ENCODE data around the gene SOX10.

SOX10 gene

GRCh38 chr22:38016182-38017151, 32.1 kb upstream of the SOX10 start:
- DNase-seq (ENCODE audit: low read depth in 1 of 2, low spot score in 1 of 2): no peak

GRCh38 chr22:38014083-38014482, 29.7 kb upstream of the SOX10 start:
- no peak for DNase-seq (ENCODE audit: low read depth in 1 of 2, low spot score in 1 of 2)

- no peak for DNase-seq (ENCODE audit: low read depth in 1 of 2, low spot score in 1 of 2)
These were observed 28.3 kb upstream of the SOX10 start for GRCh38 chr22:38012604-38013072.

- DNase-seq (ENCODE audit: low read depth in 1 of 2, low spot score in 1 of 2): no peak
These were observed 24.8 kb upstream of the SOX10 start for GRCh38 chr22:38009000-38009806.

GRCh38 chr22:38007330-38007902, 23.1 kb upstream of the SOX10 start:
- no peak for DNase-seq (ENCODE audit: low read depth in 1 of 2, low spot score in 1 of 2)

GRCh38 chr22:38006906-38007305, 22.6 kb upstream of the SOX10 start:
- no peak for DNase-seq (ENCODE audit: low read depth in 1 of 2, low spot score in 1 of 2)

- no peak for DNase-seq (ENCODE audit: low read depth in 1 of 2, low spot score in 1 of 2)
These were observed 21.6 kb upstream of the SOX10 start for GRCh38 chr22:38005943-38006342.

- no peak for DNase-seq (ENCODE audit: low read depth in 1 of 2, low spot score in 1 of 2)
These were observed 15.4 kb upstream of the SOX10 start for GRCh38 chr22:37999640-38000272.

- no peak for DNase-seq (ENCODE audit: low read depth in 1 of 2, low spot score in 1 of 2)
These were observed 14.9 kb upstream of the SOX10 start for GRCh38 chr22:37999236-37999635.

GRCh38 chr22:37998543-37998942, 14.2 kb upstream of the SOX10 start:
- no peak for DNase-seq (ENCODE audit: low read depth in 1 of 2, low spot score in 1 of 2)

GRCh38 chr22:37996515-37997246, 12.3 kb upstream of the SOX10 start:
- no peak for DNase-seq (ENCODE audit: low read depth in 1 of 2, low spot score in 1 of 2)

- DNase-seq (ENCODE audit: low read depth in 1 of 2, low spot score in 1 of 2): no peak
These were observed 11.7 kb upstream of the SOX10 start for GRCh38 chr22:37996079-37996478.

GRCh38 chr22:37995460-37995859, 11.1 kb upstream of the SOX10 start:
- no peak for DNase-seq (ENCODE audit: low read depth in 1 of 2, low spot score in 1 of 2)

- DNase-seq (ENCODE audit: low read depth in 1 of 2, low spot score in 1 of 2): no peak
These were observed 10.6 kb upstream of the SOX10 start for GRCh38 chr22:37994982-37995381.

GRCh38 chr22:37994049-37994448, 9.7 kb upstream of the SOX10 start:
- DNase-seq (ENCODE audit: low read depth in 1 of 2, low spot score in 1 of 2): no peak

GRCh38 chr22:37991731-37992442, 7.5 kb upstream of the SOX10 start:
- DNase-seq (ENCODE audit: low read depth in 1 of 2, low spot score in 1 of 2): no peak

GRCh38 chr22:37990862-37991261, 6.5 kb upstream of the SOX10 start:
- DNase-seq (ENCODE audit: low read depth in 1 of 2, low spot score in 1 of 2): no peak

- no peak for DNase-seq (ENCODE audit: low read depth in 1 of 2, low spot score in 1 of 2)
These were observed 5.9 kb upstream of the SOX10 start for GRCh38 chr22:37990301-37990700.

GRCh38 chr22:37989146-37990045, 5.0 kb upstream of the SOX10 start:
- no peak for DNase-seq (ENCODE audit: low read depth in 1 of 2, low spot score in 1 of 2)
